ENCODE data around the gene WDR70.
"Not testable (repeated sequence)": the region's sequence is repeated elsewhere in the genome, so short reads cannot be mapped to it uniquely, and the experiment has no call there.

The WDR70 gene

GRCh38 chr5:37569466-37569865 is 190.3 kb downstream of the WDR70 start:
- Mint-ChIP-seq H3K4me3 (no peak overlapping the region), H3K4me1 (peaks cover 16% of the 10 kb centered on the region), H3K27me3 (no peaks in the 10 kb centered on the region), H3K36me3 (ENCODE audit: insufficient read depth) (peaks cover 4% of the 10 kb centered on the region), H3K27ac (ENCODE audit: low read depth) (no peak overlapping the region), H3K9me3 (no peaks in the 10 kb centered on the region)
- DNase-seq (ENCODE audit: low spot score in 2 of 2) (no peak), ATAC-seq (replicated peaks; ENCODE audit: extremely low read depth, poor library complexity, severe bottlenecking) (no peak)

GRCh38 chr5:37570597-37570996 is 191.5 kb downstream of the WDR70 start:
- Mint-ChIP-seq H3K4me3 (no peak overlapping the region), H3K9me3 (no peaks in the 10 kb centered on the region), H3K27ac (ENCODE audit: low read depth) (no peak overlapping the region), H3K27me3 (no peaks in the 10 kb centered on the region), H3K36me3 (ENCODE audit: insufficient read depth) (peaks cover 4% of the 10 kb centered on the region), H3K4me1 (peaks cover 20% of the 10 kb centered on the region)
- no peak for DNase-seq (ENCODE audit: low spot score in 2 of 2)
- ATAC-seq (replicated peaks; ENCODE audit: extremely low read depth, poor library complexity, severe bottlenecking): no peak

- H3K36me3 Mint-ChIP-seq (ENCODE audit: insufficient read depth): peaks cover 4% of the 10 kb centered on the region
- peaks cover 26% of the 10 kb centered on the region for H3K4me1 Mint-ChIP-seq
- H3K4me3 Mint-ChIP-seq: no peak overlapping the region
- no peaks in the 10 kb centered on the region for H3K9me3 Mint-ChIP-seq
- ATAC-seq (replicated peaks; ENCODE audit: extremely low read depth, poor library complexity, severe bottlenecking): no peak
- no peak for DNase-seq (ENCODE audit: low spot score in 2 of 2)
- H3K27me3 Mint-ChIP-seq: no peaks in the 10 kb centered on the region
- H3K27ac Mint-ChIP-seq (ENCODE audit: low read depth): no peak overlapping the region
Measured at GRCh38 chr5:37571985-37572384, 192.9 kb downstream of the WDR70 start.

- Mint-ChIP-seq H3K36me3 (ENCODE audit: insufficient read depth) (peaks cover 4% of the 10 kb centered on the region), H3K27ac (ENCODE audit: low read depth) (no peak overlapping the region), H3K4me1 (peaks cover 26% of the 10 kb centered on the region), H3K4me3 (no peak overlapping the region), H3K9me3 (no peaks in the 10 kb centered on the region), H3K27me3 (no peaks in the 10 kb centered on the region)
- ATAC-seq (replicated peaks; ENCODE audit: extremely low read depth, poor library complexity, severe bottlenecking) (no peak), DNase-seq (ENCODE audit: low spot score in 2 of 2) (no peak)
Measured at GRCh38 chr5:37575541-37576489, 196.7 kb downstream of the WDR70 start.

GRCh38 chr5:37576552-37576951 is 197.4 kb downstream of the WDR70 start:
- H3K4me3 Mint-ChIP-seq: no peak overlapping the region
- no peak for DNase-seq (ENCODE audit: low spot score in 2 of 2)
- H3K9me3 Mint-ChIP-seq: no peaks in the 10 kb centered on the region
- peaks cover 26% of the 10 kb centered on the region for H3K4me1 Mint-ChIP-seq
- H3K36me3 Mint-ChIP-seq (ENCODE audit: insufficient read depth): peaks cover 4% of the 10 kb centered on the region
- no peaks in the 10 kb centered on the region for H3K27me3 Mint-ChIP-seq
- ATAC-seq (replicated peaks; ENCODE audit: extremely low read depth, poor library complexity, severe bottlenecking): no peak
- no peak overlapping the region for H3K27ac Mint-ChIP-seq (ENCODE audit: low read depth)

GRCh38 chr5:37578176-37578575 is 199.1 kb downstream of the WDR70 start:
- peaks cover 20% of the 10 kb centered on the region for H3K4me1 Mint-ChIP-seq
- H3K9me3 Mint-ChIP-seq: no peaks in the 10 kb centered on the region
- H3K36me3 Mint-ChIP-seq (ENCODE audit: insufficient read depth): peaks cover 4% of the 10 kb centered on the region
- no peak for DNase-seq (ENCODE audit: low spot score in 2 of 2)
- ATAC-seq (replicated peaks; ENCODE audit: extremely low read depth, poor library complexity, severe bottlenecking): no peak
- H3K4me3 Mint-ChIP-seq: no peak overlapping the region
- H3K27ac Mint-ChIP-seq (ENCODE audit: low read depth): no peak overlapping the region
- no peaks in the 10 kb centered on the region for H3K27me3 Mint-ChIP-seq

GRCh38 chr5:37580106-37580505 is 201.0 kb downstream of the WDR70 start:
- no peak overlapping the region for H3K27ac Mint-ChIP-seq (ENCODE audit: low read depth)
- no peaks in the 10 kb centered on the region for H3K27me3 Mint-ChIP-seq
- H3K36me3 Mint-ChIP-seq (ENCODE audit: insufficient read depth): no peaks in the 10 kb centered on the region
- no peaks in the 10 kb centered on the region for H3K9me3 Mint-ChIP-seq
- peaks cover 6% of the 10 kb centered on the region for H3K4me1 Mint-ChIP-seq
- H3K4me3 Mint-ChIP-seq: no peak overlapping the region
- ATAC-seq (replicated peaks; ENCODE audit: extremely low read depth, poor library complexity, severe bottlenecking) (no peak), DNase-seq (ENCODE audit: low spot score in 2 of 2) (no peak)

GRCh38 chr5:37582202-37582601 is 203.1 kb downstream of the WDR70 start:
- Mint-ChIP-seq H3K9me3 (no peaks in the 10 kb centered on the region), H3K4me3 (no peak overlapping the region), H3K4me1 (no peaks in the 10 kb centered on the region), H3K36me3 (ENCODE audit: insufficient read depth) (no peaks in the 10 kb centered on the region), H3K27ac (ENCODE audit: low read depth) (no peak overlapping the region), H3K27me3 (no peaks in the 10 kb centered on the region)
- DNase-seq (ENCODE audit: low spot score in 2 of 2) (no peak), ATAC-seq (replicated peaks; ENCODE audit: extremely low read depth, poor library complexity, severe bottlenecking) (no peak)

GRCh38 chr5:37593292-37593691 is 214.2 kb downstream of the WDR70 start:
- H3K4me1 Mint-ChIP-seq, H3K27me3 Mint-ChIP-seq: not testable (repeated sequence)

GRCh38 chr5:37594864-37595263 is 215.7 kb downstream of the WDR70 start:
- DNase-seq (ENCODE audit: low spot score in 2 of 2); H3K27me3 Mint-ChIP-seq; H3K4me1 Mint-ChIP-seq; H3K4me3 Mint-ChIP-seq; ATAC-seq (replicated peaks; ENCODE audit: extremely low read depth, poor library complexity, severe bottlenecking); H3K36me3 Mint-ChIP-seq (ENCODE audit: insufficient read depth); H3K27ac Mint-ChIP-seq (ENCODE audit: low read depth); H3K9me3 Mint-ChIP-seq: not testable (repeated sequence)

More at GRCh38 chr5:37593292-37593691, 214.2 kb downstream of the WDR70 start:
- H3K4me3 Mint-ChIP-seq; H3K9me3 Mint-ChIP-seq; H3K27ac Mint-ChIP-seq (ENCODE audit: low read depth); H3K36me3 Mint-ChIP-seq (ENCODE audit: insufficient read depth); DNase-seq (ENCODE audit: low spot score in 2 of 2); ATAC-seq (replicated peaks; ENCODE audit: extremely low read depth, poor library complexity, severe bottlenecking): not testable (repeated sequence)

- Mint-ChIP-seq H3K36me3 (ENCODE audit: insufficient read depth) (peaks cover 4% of the 10 kb centered on the region), H3K4me3 (no peak overlapping the region), H3K27me3 (no peaks in the 10 kb centered on the region), H3K4me1 (no peaks in the 10 kb centered on the region), H3K27ac (ENCODE audit: low read depth) (no peak overlapping the region), H3K9me3 (peaks cover 10% of the 10 kb centered on the region)
- ATAC-seq (replicated peaks; ENCODE audit: extremely low read depth, poor library complexity, severe bottlenecking) (no peak), DNase-seq (ENCODE audit: low spot score in 2 of 2) (no peak)
Measured at GRCh38 chr5:37598733-37599132, 219.6 kb downstream of the WDR70 start.

- no peak overlapping the region for H3K27ac Mint-ChIP-seq (ENCODE audit: low read depth)
- ATAC-seq (replicated peaks; ENCODE audit: extremely low read depth, poor library complexity, severe bottlenecking): no peak
- peaks cover 10% of the 10 kb centered on the region for H3K36me3 Mint-ChIP-seq (ENCODE audit: insufficient read depth)
- DNase-seq (ENCODE audit: low spot score in 2 of 2): no peak
- H3K9me3 Mint-ChIP-seq: peaks cover 10% of the 10 kb centered on the region
- no peak overlapping the region for H3K4me3 Mint-ChIP-seq
- H3K4me1 Mint-ChIP-seq: no peaks in the 10 kb centered on the region
- H3K27me3 Mint-ChIP-seq: no peaks in the 10 kb centered on the region
Measured at GRCh38 chr5:37601163-37601562, 222.0 kb downstream of the WDR70 start.

- Mint-ChIP-seq H3K4me1 (no peaks in the 10 kb centered on the region), H3K4me3 (no peak overlapping the region), H3K27ac (ENCODE audit: low read depth) (no peak overlapping the region), H3K27me3 (no peaks in the 10 kb centered on the region), H3K36me3 (ENCODE audit: insufficient read depth) (peaks cover 10% of the 10 kb centered on the region), H3K9me3 (peaks cover 10% of the 10 kb centered on the region)
- DNase-seq (ENCODE audit: low spot score in 2 of 2) (no peak), ATAC-seq (replicated peaks; ENCODE audit: extremely low read depth, poor library complexity, severe bottlenecking) (no peak)
Measured at GRCh38 chr5:37603072-37603471, 224.0 kb downstream of the WDR70 start.

Measured in central memory CD8-positive, alpha-beta T cell (primary cell).